GM12801 (cell line): ENCODE results near the gene EPB41L4B.

Experiments used
- CTCF ChIP-seq: IDR thresholded peaks from one replicate; pipeline ENCODE4 v1.5.1; 2011; ENCODE audit warnings: control low read depth; ENCODE audit not compliant: insufficient read length; ENCODE audit errors: extremely low read depth

EPB41L4B gene

GRCh38 chr9:109247228-109247627, 73.6 kb downstream of the EPB41L4B start:
- TF ChIP-seq CTCF, result no peak

DNA sequence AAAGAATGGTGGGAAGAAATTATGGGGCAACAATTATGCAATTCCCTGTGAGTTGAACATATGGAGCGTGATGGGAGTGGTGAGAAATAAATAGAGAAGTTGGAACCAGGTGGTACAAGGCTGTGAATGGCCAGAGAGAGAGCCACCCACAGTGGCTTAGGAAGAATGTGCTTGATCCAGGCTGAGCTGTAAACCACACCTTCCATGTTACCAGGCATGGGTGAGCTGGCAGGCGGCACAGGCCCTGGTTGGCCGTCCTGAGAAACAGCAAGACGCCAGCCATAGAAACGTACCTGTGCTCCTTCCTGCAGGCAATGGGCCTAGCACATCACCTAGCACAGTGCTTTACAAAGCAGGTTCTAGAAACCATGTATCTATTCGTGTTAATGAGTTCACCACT, 74.3 kb downstream of the EPB41L4B start:
- no peak for TF ChIP-seq CTCF

- TF ChIP-seq CTCF, result no peak
Observed at GRCh38 chr9:109245310-109245897, 75.5 kb downstream of the EPB41L4B start.

DNA sequence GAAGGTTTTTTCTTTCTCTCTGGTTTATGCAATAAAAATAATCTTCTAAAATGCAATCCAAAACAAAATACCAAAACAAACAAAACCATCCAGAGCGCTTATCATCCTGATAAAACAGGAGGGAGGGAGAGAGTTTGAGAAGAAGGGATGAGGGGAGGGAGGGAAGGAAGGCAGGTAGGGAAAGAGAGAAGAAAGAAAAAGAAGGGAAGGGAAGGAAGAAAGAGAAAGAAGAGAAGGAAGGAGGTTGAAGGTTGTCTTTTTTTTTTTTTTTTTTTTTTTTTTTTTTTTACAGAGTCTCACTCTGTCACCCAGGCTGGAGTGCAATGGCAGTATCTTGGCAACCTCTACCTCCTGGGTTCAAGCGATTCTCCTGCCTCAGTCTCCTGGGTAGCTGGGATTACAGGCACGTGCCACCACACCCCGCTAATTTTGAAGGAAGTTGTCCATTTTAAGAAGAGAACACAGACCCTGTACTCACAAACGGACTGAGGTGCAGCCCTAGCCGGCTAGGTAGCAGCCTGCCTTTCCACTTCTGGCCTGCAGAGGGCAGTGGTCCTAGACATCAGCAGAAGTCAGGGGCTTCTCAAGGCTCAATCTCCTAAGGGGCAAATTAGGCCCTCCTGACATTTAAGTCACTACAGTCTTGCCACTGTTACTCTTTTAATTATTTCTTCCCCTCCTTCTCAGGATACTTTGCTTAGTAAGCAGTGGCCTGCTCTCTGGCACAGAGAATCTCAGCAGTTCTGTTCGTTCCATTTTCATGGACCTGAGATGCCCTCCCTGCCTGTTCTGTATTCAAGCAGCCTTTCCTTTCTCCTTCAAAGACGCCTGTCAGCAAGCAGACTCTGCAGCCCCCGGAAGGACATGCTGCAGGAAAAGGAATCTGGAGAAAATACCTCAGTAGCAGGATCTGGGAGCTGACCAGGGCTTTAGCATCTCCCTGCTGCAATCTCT, 76.4 kb downstream of the EPB41L4B start:
- no peak for TF ChIP-seq CTCF

DNA sequence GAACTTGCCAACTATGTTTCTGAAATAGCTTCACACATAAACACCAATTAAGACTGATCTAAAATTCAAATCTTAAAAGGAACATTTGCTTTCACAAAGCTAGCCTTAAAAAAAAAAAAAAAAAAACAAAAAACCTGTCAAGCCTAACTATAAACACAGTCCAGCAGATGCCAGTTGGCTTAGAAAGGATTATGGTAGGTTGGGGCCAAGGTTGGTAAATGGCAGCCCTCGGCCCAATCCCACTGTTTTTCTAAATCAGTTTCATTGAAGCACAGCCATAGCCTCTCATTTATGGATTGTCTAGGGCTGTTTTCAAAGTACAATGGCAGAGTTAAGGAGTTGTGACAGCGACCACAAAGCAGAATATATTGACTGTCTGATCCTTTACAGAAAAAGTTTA, 78.1 kb downstream of the EPB41L4B start:
- no peak for TF ChIP-seq CTCF

GRCh38 chr9:109242014-109242413, 78.8 kb downstream of the EPB41L4B start:
- TF ChIP-seq CTCF, result no peak

DNA sequence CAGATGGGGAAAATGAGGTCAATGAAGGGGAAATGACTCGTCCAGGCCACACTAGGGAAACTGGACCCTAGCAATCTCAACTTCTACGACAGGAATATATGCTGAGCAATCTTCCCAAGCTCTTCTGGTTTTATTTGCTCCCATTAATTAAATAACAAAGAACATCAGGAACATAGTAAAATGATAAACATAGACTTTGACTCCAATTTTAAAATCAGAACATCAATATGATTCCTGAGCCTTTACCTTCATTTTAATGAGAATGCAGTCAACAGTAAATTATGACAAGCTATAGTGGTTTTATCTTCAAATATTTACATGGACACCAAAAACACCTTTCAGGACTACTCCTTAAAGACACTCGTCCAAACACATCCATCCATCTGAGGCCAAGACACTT, 79.7 kb downstream of the EPB41L4B start:
- no peak for TF ChIP-seq CTCF
